SJCRH30 (cell line): Measurements from ENCODE around the gene CST4. TPM values are rescaled to one million over a fixed set of nuclear protein-coding genes. Genes with fewer than 3 reads are reported as not detected.
A peak's percentile ranks its signal among the peaks of the same experiment; 100 is the strongest.
"Not testable (repeated sequence)": the region's sequence is repeated elsewhere in the genome, so short reads cannot be mapped to it uniquely, and the experiment has no call there.

ENCODE experiments used
- DNase-seq, 2 experiments: peaks; one replicate each; pipeline ENCODE4 v3.0.0-alpha.2; 2015 to 2020
- H3K27ac ChIP-seq: fragments of 250-450 bp; sonication (Bioruptor Pico); 2 replicates; pipeline ENCODE4 v1.5.1; 2020; ENCODE audit warnings: mild to moderate bottlenecking, moderate library complexity
- H3K27me3 ChIP-seq: fragments of 250-450 bp; sonication (Bioruptor Pico); 2 replicates; pipeline ENCODE4 v1.5.1; 2020; ENCODE audit warnings: mild to moderate bottlenecking, moderate library complexity
- H3K36me3 ChIP-seq: fragments of 250-450 bp; sonication (Bioruptor Pico); 2 replicates; pipeline ENCODE4 v1.5.1; 2020; ENCODE audit warnings: mild to moderate bottlenecking, moderate library complexity
- H3K4me1 ChIP-seq: fragments of 250-450 bp; sonication (Bioruptor Pico); 2 replicates; pipeline ENCODE4 v1.5.1; 2020; ENCODE audit warnings: mild to moderate bottlenecking, moderate library complexity
- H3K4me3 ChIP-seq: fragments of 250-450 bp; sonication (Bioruptor Pico); 2 replicates; pipeline ENCODE4 v1.5.1; 2020; ENCODE audit warnings: mild to moderate bottlenecking, moderate library complexity
- H3K9me3 ChIP-seq: fragments of 250-450 bp; sonication (Bioruptor Pico); replicated peaks from 2 replicates; pipeline ENCODE4 v1.5.1; 2020; ENCODE audit warnings: mild to moderate bottlenecking, moderate library complexity
- total RNA-seq: library from RNA; depleted of rRNA; stranded (reverse); fragments of >200 nt; shearing (Covaris generic); gene quantifications from 2 replicates; pipeline ENCODE4 v1.2.3, GENCODE V29; 2014

Gene CST4
- total RNA-seq, 1 experiment from 2014 or later = not detected

GRCh38 chr20:23695068-23695395 lies 6.2 kb upstream of the CST4 start:
- peak in 1 of 2 experiments; percentile 4 for DNase-seq
- H3K4me1 ChIP-seq, H3K27ac ChIP-seq, H3K27me3 ChIP-seq, H3K4me3 ChIP-seq, H3K9me3 ChIP-seq, H3K36me3 ChIP-seq: not testable (repeated sequence)

- not testable (repeated sequence) for H3K36me3 ChIP-seq, H3K4me3 ChIP-seq, H3K9me3 ChIP-seq, H3K27me3 ChIP-seq, DNase-seq, H3K27ac ChIP-seq, H3K4me1 ChIP-seq
Measured at GRCh38 chr20:23694178-23695067, 5.6 kb upstream of the CST4 start.

- not testable (repeated sequence) for H3K4me1 ChIP-seq, H3K4me3 ChIP-seq, H3K9me3 ChIP-seq, H3K27ac ChIP-seq, DNase-seq, H3K36me3 ChIP-seq, H3K27me3 ChIP-seq
Measured at GRCh38 chr20:23692725-23693619, 4.1 kb upstream of the CST4 start.

DNA sequence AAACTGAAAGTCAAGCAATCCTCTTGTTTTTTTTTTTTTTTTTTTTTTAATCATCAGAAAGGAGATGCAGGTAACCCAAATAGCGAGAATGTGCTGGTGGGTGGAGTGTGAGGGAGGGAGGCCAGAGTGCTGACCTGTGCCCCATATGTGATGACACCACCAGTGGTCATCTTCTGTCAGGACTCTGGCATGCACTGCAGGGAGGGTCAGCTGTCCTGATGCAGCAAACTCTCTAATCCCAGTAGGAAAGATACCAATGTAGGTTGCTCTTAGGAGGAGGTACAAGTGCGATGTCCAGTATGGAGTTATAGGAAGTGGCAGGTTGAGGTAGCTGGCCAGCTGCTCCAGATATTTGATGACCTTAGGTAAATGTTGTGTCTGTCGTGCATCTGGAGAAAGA lies 2.8 kb upstream of the CST4 start:
- Histone ChIP-seq H3K27ac (no peak overlapping the region), H3K36me3 (no peaks in the 10 kb centered on the region), H3K4me3 (no peak overlapping the region), H3K9me3 (no peaks in the 10 kb centered on the region), H3K27me3 (no peaks in the 10 kb centered on the region), H3K4me1 (no peaks in the 10 kb centered on the region)
- DNase-seq = no peak

DNA sequence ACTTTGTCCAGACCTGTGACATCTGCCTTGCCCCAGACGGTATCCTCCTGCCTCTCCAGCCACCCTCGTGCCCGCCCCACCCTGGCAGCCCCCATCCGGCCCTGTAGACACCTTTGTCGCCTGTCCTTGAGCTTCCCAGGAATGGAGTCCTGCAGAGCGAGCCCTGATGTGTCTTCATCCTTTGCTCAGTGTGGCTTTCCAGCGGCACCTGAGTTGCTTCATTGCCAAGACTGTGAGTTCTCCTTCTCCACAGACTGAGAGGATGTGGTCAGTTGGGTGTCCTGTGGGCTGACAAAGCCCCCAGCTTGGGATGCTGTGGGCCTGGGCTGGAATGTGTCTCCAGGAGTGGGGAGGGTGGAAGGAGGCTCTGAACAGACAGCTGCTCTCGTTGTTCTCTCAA lies 1.7 kb upstream of the CST4 start:
- Histone ChIP-seq H3K4me3 (no peak overlapping the region), H3K4me1 (no peaks in the 10 kb centered on the region), H3K36me3 (no peaks in the 10 kb centered on the region), H3K9me3 (no peaks in the 10 kb centered on the region), H3K27me3 (no peaks in the 10 kb centered on the region), H3K27ac (no peak overlapping the region)
- no peak for DNase-seq

- H3K4me1 ChIP-seq = no peaks in the 10 kb centered on the region
Measured at GRCh38 chr20:23689399-23689690, 507 bp upstream of the CST4 start.

DNA sequence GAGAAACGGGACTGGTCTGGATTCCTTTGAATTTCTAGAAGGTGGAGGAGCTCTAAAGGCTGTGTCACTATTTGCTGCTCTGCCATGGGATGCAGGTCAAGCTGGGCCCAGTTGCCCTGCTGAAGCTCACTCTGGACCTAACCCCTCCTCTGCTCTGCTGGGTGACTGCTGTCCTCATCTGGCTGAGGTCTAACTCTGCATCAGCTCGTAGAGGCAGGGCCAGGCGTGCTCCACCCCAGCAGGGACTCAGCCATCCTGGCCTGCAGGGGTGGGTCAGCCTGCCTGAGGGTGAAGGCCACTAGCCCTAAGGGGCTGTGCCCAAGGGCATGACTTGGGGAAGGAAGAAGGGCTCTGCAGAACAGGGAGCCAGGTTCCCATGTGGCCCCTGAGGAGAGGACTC lies 852 bp downstream of the CST4 start:
- no peak overlapping the region for H3K4me3 ChIP-seq
- no peaks in the 10 kb centered on the region for H3K9me3 ChIP-seq
- no peak for DNase-seq
- no peak overlapping the region for H3K27ac ChIP-seq
- H3K4me1 ChIP-seq = no peaks in the 10 kb centered on the region
- no peaks in the 10 kb centered on the region for H3K36me3 ChIP-seq
- no peaks in the 10 kb centered on the region for H3K27me3 ChIP-seq

More at GRCh38 chr20:23689399-23689690, 507 bp upstream of the CST4 start:
- no peaks in the 10 kb centered on the region for H3K36me3 ChIP-seq
- H3K27ac ChIP-seq = no peak overlapping the region
- DNase-seq = no peak
- no peaks in the 10 kb centered on the region for H3K9me3 ChIP-seq
- H3K4me3 ChIP-seq = no peak overlapping the region
- no peaks in the 10 kb centered on the region for H3K27me3 ChIP-seq

DNA sequence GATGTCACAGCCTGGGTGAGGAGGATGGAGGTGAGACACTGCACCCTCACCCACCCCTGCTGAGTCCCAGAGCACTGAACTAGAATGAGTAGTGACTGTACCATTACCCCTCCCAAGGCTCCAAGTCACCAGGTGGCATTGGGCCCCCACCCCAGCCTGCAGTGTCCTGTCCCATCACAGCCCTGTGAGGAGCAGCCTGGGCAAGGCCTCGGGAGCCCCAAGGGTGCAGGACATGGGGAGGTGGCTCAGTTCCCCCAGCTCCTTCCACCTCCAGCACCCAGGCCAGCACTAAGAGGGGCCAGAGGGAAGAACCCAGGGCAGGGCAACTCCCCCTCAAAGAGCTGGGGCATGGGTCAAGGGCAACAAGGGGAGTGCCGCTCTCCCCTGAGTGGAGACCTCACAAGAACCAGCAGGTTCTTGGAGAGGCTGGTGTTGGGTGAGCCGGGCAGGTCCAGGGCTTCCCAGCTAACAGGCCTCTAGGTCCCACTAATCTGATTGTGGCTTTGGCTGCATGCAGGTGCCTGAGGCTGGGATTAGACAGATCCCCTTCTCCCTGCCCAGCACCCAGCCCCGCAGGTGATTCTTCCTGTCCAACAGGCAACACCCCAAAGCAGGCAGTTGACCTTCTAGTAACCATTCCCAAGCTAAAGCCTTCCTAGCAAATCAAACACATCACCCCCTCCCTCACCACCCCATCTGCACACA lies 2.6 kb downstream of the CST4 start:
- H3K4me3 ChIP-seq = no peak overlapping the region
- H3K9me3 ChIP-seq = no peaks in the 10 kb centered on the region
- H3K36me3 ChIP-seq = no peaks in the 10 kb centered on the region
- no peak overlapping the region for H3K27ac ChIP-seq
- DNase-seq = no peak
- H3K27me3 ChIP-seq = no peaks in the 10 kb centered on the region; the same call in 1 of the 2 replicates
- no peaks in the 10 kb centered on the region for H3K4me1 ChIP-seq

GRCh38 chr20:23685529-23685896 lies 3.3 kb downstream of the CST4 start:
- not testable (repeated sequence) for H3K9me3 ChIP-seq, H3K27me3 ChIP-seq, H3K36me3 ChIP-seq, H3K4me3 ChIP-seq, H3K4me1 ChIP-seq, H3K27ac ChIP-seq, DNase-seq

GRCh38 chr20:23684261-23684660 lies 4.6 kb downstream of the CST4 start:
- Histone ChIP-seq H3K27me3 (no peaks in the 10 kb centered on the region; the same call in 1 of the 2 replicates), H3K9me3 (no peaks in the 10 kb centered on the region), H3K4me3 (no peak overlapping the region), H3K36me3 (no peaks in the 10 kb centered on the region), H3K4me1 (no peaks in the 10 kb centered on the region), H3K27ac (no peak overlapping the region)
- no peak for DNase-seq

- no peak for DNase-seq
- no peak overlapping the region for H3K27ac ChIP-seq
- no peaks in the 10 kb centered on the region for H3K9me3 ChIP-seq
- no peak overlapping the region for H3K4me3 ChIP-seq
- no peaks in the 10 kb centered on the region for H3K4me1 ChIP-seq
- no peaks in the 10 kb centered on the region for H3K36me3 ChIP-seq
- H3K27me3 ChIP-seq = no peaks in the 10 kb centered on the region; the same call in 1 of the 2 replicates
Measured at GRCh38 chr20:23683807-23684206, 5.0 kb downstream of the CST4 start.

DNA sequence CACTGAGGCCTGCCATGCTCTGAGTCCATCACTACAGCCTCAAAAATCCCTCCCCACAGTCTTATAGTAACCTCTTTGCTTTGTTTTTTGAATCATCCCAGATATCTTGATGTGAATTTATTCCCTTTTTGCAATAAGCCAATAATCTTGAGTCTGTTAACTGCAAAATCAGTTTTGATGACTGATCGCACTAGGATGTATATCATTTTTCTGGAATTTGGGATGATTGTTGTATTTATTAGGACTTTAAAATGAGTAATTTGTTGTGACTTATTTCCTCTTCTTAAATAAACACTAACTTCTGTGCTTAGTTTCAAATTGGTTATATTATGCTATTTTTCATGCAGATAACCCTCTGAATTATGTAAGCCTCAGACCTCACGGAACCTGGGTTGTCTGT lies 5.6 kb downstream of the CST4 start:
- Histone ChIP-seq H3K9me3 (no peaks in the 10 kb centered on the region), H3K4me3 (no peak overlapping the region), H3K4me1 (no peaks in the 10 kb centered on the region), H3K36me3 (no peaks in the 10 kb centered on the region), H3K27me3 (no peaks in the 10 kb centered on the region; the same call in 1 of the 2 replicates), H3K27ac (no peak overlapping the region)
- no peak for DNase-seq

GRCh38 chr20:23680146-23680545 lies 8.7 kb downstream of the CST4 start:
- Histone ChIP-seq H3K4me3 (no peak overlapping the region), H3K27me3 (no peaks in the 10 kb centered on the region; the same call in 1 of the 2 replicates), H3K36me3 (no peaks in the 10 kb centered on the region), H3K9me3 (no peaks in the 10 kb centered on the region), H3K27ac (no peak overlapping the region), H3K4me1 (no peaks in the 10 kb centered on the region)
- no peak for DNase-seq

DNA sequence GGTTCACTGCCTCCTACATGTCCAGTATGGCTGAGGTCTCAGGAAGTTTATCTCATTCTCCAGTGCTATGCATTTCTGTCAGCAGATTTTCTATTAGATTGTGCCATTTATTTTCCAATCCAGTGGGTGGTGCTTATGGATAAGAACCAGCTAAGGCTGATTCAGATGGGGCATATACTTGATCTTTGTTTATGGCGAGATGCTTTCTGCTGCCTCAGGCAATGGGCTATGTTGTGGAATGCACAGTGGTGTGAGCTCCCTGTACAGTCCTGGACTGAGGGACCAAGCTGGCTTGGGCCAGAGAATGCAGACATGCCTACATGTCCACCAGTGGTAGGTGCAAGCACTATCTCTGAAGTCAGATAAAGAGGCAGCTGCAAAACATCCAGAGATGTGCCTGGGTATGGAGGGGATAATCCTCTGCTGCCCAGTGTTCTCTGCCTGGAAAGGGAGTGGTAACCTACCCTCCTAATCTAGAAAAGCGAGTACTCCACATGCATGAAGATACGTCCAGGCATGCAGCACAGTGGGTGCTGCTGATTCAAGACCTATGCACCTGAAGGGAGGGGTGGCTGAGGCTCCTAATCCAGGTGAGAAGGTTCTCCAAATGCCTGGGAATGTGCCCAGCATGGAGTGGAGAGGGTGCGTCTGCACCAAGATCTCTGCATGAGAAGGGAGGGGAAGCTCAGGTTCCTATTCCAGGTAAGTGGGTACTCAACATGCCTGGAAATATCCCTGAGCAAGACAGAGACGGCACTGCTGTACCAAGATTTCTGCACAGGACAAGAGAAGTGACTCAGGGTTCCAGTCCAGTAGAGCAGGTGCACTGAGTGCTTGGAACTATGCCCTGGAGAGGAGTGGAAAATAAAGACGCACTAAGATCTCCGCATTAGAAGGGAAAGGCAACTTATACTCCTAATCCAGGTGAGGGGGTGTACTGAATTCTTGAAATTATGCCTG lies 9.4 kb downstream of the CST4 start:
- no peak for DNase-seq
- no peaks in the 10 kb centered on the region for H3K36me3 ChIP-seq
- H3K27ac ChIP-seq = no peak overlapping the region
- H3K27me3 ChIP-seq = no peaks in the 10 kb centered on the region; the same call in 1 of the 2 replicates
- no peaks in the 10 kb centered on the region for H3K9me3 ChIP-seq
- no peaks in the 10 kb centered on the region for H3K4me1 ChIP-seq
- H3K4me3 ChIP-seq = no peak overlapping the region
